Left renal pelvis (tissue), 4 donors: ENCODE measurements around the gene MCTP2. TPM values are rescaled to one million over a fixed set of nuclear protein-coding genes. Genes with fewer than 3 reads are reported as not detected.
"Not testable (repeated sequence)": the region's sequence is repeated elsewhere in the genome, so short reads cannot be mapped to it uniquely, and the experiment has no call there.

Experiments
- DNase-seq, 4 donors: peaks; one replicate each; pipeline ENCODE4 v3.0.0-alpha.2; 2013; ENCODE audit warnings: low read depth in 4 of 4, low spot score in 3 of 4
- polyA plus RNA-seq, 4 donors: library from polyadenylated mRNA; unstranded; fragments of 120-200 nt; gene quantifications; one replicate each; pipeline ENCODE4 v1.2.1, GENCODE V29; 2013; ENCODE audit not compliant: insufficient read length in 4 of 4

MCTP2 gene
- polyA plus RNA-seq, 4 donors = 18.8 to 52.3 (median 22.7) TPM

DNA sequence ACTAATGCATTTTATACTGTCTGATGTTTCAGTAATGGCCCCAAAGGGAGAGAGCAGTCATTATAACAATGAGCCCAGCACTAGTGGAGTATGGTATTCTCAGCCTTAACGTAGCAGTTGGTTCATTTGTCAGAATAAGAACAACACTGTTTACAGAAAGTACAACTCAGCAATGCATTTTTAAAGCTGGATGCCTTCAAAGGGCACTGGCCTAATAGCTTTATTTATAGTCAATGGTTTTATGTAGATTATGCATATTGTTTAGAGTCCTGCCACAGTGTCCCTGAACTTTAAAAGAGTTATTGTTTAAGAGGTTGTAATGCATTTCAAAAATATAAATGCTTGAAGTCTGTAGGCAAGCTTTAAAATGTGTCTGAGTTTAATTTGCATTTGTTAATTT is 211.1 kb downstream of the MCTP2 start:
- no peak for DNase-seq

DNA sequence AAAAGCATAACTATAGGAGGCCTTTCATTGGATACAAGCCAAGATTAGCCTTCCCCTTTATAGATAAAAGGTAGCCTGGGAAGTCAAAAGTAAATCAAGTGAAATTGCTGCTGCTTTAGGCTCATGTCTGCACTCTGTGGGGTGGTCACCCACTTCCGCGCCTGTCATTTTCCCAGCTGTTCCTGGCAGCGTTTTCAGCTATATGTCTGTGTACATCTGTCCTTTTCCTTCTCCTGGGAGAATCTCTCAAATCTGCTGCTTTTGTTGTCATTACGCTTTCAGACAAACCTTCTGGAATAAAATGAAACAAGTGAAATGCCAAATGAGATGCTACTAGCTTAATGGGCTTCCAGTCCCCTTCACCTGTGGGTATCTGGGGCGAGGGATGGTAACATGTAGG is 211.8 kb downstream of the MCTP2 start:
- DNase-seq = no peak

DNA sequence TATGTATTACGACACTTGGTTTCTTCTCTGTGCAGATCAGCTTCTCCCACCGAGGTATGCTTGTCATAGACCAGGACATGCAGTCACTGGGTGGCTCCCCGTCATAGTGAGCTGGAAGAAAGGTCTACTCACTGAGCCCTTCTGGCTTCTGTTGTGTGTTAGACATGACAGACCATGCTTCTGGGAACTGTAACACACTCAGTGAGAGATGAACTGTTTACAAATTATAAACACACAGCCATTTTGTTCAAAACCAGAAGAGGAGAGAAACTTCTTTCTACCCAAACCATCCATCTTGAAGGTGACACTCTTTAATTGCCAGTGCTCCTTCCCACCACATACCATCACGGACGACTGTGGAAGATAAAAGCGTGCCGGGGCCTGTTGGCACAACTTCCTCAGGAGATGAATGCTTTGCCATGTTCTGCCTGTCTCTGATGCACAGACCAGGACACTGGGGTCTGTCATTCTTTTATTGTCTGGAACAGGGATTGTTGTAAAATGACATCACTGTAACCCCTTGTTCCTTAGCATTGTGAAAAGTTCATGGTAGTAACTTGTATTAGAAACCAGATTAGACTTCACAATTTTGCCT is 214.3 kb downstream of the MCTP2 start:
- no peak for DNase-seq

DNA sequence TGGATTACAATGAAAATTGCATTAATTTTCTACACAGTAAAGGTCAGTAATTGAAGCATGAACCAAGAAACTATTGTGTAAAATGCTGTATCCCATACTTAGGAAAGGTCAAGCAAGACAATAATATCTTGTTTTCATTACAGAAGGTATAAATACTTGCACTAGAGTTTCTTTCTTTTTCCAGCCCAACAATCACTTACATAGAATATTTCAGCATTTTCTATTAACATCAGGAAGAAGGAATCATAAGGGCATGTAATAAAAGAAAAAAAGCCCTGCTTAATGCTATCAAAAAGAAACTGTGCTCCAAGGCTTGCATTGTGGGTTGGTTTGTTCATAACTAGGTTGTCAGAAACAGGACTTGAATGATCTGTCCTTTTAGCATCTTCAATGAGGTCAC is 215.1 kb downstream of the MCTP2 start:
- no peak for DNase-seq

DNA sequence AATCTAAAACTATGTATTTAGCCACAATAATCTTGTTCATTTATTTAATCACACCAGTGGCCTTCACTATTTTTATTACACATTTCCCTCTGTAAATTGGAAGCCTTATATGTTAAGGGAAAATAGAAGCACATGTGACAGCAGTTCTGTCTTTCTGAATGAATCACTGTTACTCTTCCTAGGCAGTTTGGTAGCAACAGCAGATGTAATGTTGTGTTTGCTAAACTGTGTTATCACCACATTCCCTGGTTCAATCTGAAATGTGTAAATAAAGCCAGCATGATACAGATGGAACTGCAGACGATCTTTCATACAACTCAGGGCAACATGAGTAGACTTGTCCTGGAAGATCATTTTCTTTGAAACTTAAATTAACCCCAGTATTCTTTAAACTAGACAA is 220.1 kb downstream of the MCTP2 start:
- no peak for DNase-seq

DNA sequence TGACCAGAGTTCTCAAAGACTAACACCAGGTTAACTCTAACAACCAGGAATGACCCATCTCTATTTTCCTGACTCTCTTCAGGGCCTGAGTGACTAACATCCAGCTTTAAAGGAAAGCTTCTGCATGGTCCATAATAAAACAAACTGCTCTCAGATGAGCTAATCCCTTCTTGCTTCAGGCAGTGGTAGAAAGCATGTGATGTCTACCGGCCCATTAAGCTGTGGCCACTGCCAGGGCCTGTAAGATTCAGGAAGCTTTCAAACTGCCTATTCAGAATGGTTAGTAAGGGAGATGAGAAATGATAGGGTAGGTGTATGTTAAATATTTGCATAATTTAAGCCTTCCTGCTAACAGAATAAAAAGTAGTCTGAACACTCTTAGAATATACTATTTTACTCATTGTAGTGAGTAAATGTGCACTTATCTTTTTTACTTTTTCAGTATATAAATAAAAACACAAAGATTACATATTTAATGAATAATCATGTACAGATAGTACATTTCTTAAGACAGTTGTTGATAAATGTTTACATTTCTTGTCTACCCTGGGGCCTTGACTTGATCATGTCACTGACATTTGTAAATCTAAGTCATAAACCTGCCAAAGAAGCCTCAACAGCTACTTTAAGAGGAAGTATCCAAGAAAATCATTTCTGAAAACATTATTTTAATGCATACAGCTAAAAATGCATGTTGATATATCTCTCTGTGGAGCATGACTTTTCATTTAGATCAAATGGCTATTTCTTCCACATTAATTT is 222.0 kb downstream of the MCTP2 start:
- DNase-seq = no peak

DNA sequence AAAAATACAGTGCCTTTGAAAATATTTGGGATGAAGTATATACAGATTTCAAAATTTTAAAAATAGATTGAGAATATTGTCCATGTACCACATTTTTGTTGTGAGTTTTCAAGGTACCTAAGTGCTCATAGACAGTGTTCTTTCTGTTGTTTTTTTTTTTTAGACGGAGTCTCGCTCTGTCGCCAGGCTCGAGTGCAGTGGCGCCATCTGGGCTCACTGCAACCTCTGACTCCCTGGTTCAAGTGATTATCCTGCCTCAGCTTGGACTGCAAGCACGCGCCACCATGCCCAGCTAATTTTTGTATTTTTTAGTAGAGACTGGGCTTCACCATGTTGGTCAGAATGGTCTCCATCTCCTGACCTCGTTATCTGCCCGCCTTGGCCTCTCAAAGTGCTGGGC is 223.9 kb downstream of the MCTP2 start:
- DNase-seq = no peak

DNA sequence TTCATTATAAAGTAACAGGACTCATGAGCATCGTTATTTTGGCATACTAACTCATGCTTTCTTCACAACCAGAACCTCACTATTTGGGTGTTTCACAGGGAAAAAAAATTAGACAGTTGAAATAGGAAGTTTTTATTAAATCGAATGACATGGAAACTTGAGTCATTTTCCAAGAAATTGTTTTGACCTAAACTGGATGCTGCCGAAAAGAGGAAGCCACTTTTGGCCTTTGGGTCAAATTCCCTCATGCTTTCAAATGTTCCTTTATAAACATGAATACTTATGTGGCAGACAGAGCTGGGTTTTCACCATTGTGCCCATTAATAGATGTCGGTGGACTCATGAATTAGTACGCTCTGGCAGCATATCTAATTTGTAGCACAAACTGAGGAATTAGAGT is 224.9 kb downstream of the MCTP2 start:
- DNase-seq = no peak

DNA sequence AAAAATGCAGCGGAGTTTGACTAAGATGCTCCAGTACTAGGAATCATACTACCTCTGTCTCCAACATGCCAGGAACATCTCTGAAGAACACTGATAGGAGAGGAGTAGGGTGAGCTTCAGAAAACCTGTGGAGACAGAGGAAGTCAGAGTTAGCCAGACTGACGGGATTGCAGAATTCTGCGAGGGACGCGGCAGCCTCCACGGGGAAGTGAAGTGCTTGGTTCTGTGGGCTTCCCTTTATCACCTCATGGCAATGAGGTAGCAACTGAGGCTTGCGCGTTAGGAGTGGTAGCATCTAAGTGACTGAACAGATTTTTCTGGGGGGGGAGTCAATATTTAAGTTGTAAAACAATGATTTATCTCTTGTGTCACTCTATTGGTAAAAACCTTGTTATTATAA is 226.3 kb downstream of the MCTP2 start:
- no peak for DNase-seq

DNA sequence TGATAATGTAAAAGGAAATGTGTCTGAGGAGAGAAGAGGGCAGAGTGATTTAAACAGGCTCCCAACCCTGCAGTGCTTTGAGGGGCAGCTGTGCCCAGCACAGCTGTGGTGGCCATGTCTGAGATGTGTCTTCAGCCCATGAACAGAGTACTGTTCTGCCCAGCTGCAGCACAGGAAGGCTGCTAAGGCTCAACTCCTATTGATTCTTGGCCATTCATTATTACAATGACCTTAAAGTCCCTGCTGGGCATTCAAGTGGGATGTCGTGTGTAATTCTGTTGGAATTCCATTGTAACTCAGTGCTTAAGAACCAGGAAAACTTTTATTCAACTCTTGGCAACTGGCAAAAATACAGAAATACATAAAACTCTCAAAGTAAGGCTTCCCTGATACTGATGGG is 229.3 kb downstream of the MCTP2 start:
- no peak for DNase-seq

DNA sequence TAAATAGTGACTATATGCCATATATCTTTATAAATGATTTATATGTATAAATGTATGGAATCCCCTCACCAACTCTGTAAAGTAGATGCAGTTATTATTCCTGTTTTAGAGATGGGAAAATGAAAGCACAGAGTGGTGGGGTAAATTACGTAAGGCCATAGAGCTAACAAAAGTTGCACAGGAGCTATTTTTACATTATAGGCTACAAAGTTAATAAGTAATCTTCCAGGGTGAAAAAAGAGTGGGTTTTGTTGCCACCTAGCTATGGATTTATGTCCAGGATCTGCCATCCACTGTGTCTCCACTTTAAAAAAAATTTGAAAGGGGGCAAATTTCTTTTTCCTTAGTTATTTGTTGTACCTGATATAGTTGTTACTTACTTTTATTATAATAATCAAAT is 235.7 kb downstream of the MCTP2 start:
- no peak for DNase-seq

DNA sequence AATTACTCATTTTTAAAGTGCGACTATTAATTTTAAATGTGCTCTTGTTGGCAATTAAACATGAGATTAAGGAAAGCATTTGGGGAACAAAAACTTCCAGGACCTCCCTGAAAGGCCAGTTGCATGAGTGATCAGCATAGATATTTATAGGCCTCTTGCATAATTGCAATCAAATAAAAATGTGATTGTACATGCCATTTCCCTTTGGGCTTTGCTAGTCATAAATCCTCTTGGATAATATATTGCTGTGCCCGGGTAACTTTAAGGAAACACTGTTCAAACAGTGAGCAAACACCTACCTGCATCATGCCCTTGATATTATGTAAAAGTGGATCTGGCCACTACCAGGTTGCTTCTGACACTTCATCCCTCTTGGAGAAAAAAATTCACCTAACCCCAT is 239.1 kb downstream of the MCTP2 start:
- no peak for DNase-seq

DNA sequence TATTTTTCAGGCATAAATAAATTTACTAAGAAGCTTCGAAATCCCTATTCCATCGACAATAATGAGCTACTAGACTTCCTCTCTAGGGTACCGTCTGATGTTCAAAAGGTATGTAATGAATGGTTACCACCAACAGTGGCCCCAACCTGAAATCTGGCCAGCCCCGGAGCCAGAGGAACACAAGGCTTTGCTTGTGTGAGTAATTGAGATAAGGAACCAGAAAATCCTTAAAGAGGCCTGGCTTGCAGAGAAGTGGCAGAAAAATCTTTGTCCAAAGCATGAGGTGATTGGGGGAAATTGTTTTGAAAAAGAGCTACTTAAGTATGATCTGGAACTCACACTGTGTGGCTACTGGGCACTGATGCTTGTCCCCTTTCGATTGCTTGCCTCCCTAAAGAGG is 245.3 kb downstream of the MCTP2 start:
- no peak for DNase-seq

DNA sequence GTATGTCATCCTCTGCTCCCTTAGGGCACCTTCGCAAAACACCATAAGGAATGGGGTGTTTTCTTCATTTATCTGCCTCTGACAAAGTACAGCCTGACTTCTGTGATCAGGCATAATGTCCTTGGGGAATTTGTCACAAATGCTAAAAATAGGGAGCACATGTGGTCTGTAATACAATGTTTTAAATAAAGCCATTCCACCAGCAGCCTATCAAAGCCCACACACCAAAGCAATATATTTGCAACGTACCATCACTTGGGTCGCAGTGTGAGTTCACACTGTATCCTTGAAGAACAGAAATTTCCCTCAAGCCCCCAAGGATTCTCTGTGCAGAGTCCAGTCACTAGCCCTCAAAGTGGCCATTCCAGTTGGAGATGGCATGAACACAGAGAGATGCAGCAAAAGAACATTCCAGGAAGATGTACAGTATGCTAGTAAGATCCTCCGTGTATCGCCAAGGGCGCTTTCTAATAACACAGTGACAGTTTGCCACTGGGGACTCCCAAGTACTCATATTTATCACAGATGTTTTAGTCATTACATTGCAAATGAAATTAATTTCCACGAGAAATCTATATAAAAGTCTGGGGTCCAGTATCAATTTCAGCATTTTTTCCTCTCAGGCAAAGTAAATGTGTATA is 246.7 kb downstream of the MCTP2 start:
- DNase-seq = no peak

DNA sequence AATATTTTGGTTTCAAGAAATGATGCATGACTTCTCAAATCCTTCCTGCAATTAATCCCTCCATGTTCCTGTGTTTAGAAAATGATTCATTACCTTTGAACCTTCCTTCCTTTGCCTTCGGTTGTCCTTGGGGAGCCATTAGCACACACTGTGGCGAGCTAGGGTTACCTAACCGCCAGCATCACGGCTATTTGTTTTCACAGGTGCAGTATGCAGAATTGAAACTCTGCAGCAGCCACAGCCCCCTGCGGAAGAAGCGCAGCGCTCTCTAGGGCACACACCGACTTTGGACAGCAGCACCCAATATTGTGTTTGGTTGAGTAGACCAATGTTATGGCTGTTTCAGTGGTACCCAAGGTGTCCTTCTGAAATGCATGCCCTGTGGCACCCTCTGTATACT is 247.4 kb downstream of the MCTP2 start:
- DNase-seq = no peak

DNA sequence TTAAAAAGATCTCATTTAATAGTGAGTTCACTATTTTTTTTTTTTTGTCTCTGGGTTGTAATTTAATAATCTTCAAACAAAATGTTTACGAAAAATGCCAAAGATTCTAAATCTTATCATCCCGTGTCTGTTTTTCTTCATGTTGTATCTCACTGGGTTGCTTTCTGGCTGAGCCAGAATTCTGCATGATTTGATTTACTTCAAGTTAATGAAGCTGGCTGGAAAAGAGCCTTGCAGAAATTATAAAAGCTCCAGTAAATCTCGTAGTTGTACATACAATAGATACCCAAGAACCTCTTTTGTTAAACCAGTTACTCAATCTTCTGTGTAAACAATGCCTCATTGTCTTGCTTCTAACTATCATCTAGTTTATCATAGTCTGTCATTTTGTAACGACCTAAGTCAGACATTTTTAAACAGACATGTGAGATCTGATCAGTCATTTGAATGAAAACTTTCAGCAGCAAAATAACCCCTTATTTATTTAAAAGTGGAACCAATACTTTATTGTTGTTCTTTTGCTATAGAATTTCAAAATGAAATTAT is 249.0 kb downstream of the MCTP2 start:
- no peak for DNase-seq

DNA sequence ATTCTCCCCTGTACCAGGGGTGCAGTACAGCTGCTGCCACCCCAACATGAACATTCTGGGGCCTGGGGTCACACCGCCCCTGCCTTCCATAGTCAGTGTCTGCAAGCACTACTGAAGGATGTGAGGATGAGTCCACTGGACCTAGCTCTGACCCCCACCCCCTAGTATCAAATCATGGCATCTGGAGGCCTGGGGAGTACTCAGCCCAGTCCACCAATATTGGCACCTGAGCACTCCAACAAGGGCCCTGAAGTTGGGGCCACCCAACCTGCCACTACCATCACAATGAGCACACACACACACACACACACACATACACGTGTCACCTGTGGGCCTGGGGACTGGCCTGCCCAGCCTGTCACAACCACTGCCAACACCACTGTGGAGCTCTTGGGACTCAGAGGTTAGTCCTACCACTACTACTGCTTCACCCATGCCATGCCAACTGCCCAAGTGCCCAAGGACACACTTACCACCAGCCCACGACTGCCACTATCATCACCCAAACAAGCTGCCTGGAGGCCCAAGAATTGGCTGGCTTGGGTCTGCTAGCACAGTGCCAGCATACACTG is 253.9 kb downstream of the MCTP2 start:
- DNase-seq = no peak

DNA sequence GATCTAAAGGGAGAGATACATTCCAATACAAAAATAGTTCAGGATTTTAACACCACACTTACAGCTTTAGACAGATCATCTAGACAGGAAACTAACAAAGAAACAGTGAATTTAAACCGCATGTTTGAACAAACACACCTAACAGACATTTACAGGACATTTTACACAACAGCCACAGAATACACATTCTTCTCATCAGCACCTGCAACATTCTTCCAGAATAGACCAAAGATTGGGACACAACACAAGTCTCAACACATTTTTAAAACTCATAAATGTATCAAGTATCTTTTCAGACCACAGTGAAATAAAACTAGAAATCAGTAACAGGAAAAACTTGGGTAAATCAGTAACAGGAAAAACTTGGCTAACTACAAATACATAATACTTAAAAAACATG is 256.3 kb downstream of the MCTP2 start:
- DNase-seq = no peak

DNA sequence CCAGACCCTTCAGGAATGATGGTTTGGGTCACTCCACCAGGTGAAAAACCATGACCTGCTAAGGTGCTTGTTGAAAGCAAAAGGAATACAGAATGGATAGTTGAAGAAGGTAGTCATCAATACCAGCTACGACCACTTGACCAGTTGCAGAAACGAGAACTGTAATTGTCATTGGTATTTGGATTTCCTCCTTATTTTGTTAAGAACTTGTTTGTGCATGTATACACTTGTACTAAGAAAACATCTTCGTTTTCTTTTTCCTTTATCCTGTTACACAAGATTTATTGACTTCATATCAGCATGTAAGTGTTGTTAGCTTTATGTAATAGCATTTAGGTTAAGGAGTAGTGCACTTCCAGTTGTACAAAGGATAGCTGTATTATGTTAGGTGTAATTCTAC is 261.8 kb downstream of the MCTP2 start:
- no peak for DNase-seq

DNA sequence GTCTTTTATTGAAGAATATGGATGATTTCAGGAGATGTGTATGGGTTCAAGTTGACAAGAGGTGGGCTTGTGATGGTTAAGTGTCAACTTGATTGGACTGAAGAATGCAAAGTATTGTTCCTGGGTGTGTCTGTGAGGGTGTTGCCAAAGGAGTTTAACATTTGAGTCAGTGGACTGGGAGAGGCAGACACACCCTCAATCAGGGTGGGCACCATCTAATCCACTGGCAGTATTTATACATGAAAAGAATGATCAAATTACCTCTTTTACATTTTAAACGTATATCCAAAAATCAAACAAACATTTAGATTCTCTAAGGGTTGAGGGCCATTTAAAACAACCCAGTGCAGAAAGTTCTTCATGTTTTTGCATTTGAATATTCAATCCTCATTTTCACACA is 262.2 kb downstream of the MCTP2 start:
- not testable (repeated sequence) for DNase-seq

DNA sequence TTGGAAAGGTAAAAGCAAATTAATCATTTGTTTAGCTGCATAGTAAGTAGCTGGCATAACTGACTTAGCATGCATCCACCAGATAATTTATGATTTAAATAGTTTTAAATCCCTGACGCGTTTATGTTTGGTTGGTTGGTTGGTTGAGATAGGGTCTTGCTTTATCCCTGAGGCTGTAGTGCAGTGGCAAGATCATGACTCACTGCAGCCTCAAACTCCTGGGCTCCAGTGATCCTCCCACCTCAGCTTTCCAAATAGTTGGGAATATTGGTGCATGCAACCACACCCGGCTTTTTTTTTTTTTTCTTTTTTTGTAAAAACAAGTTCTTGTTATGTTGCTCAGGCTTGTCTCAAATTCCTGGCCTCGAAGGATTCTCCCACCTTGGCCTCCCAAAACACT is 263.4 kb downstream of the MCTP2 start:
- DNase-seq = no peak

DNA sequence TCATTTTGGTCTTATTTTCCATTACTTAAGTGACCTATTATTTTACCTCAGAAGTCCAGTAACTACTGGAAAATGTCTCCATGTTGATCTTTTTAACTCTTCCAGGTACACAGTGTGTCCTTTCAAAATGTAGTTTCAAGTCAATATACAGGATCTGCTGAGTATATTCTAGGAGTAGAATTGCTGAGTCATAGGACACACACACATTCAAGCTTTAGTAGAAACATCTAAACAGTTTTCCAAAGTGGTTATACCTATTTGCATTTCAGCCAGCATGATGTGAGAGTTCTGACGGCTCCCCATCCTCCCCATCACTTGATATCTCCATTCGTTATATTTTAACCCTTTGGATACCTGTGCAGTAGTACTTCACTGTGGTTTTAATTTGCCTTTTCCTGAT is 271.9 kb downstream of the MCTP2 start:
- DNase-seq = no peak
